Prostate gland (tissue), 2 donors: Measurements from ENCODE around the gene ACER3.

Experiments used
- CTCF ChIP-seq, 4 experiments: fragments of 200-600 bp in 2 of 4; fragments of 450-650 bp in 2 of 4; sonication (generic) in 2 of 4; IDR thresholded peaks; 1 replicate in 3 of 4; 2 replicates in 1 of 4; pipeline ENCODE4 v1.5.1; 2016 to 2019; ENCODE audit warnings: antibody characterized with exemption in 4 of 4, mild to moderate bottlenecking in 2 of 4, moderate library complexity in 2 of 4
- POLR2A ChIP-seq: fragments of 450-650 bp; IDR thresholded peaks from one replicate; pipeline ENCODE4 v1.6.1; 2016; ENCODE audit warnings: antibody characterized with exemption, mild to moderate bottlenecking
- POLR2AphosphoS5 ChIP-seq: sonication (generic); formaldehyde crosslinking; IDR thresholded peaks from one replicate; pipeline ENCODE4 v1.6.1; 2017; ENCODE audit warnings: antibody characterized with exemption

DNA sequence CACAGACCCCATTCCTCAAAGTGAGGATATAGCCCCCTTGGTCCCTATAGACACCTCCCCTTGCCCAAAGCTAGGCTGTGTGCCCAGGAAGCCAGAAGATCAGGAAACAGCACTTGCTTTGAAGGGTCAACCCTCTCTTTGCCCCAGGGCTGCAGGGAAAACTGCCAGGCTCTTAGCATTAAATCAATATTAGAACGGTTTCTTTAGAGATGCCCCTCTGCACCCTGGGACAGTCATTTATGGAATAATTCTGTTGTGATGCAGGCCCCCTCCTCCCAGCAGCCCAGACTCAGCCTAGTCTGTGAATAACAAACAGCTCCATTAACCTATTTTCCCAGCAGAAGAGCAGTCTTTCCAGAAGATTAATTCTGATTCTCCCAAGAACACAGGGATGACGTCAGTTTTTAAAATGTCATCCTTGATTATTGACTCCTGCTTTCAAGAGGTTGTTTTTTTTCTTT lies 194.4 kb downstream of the ACER3 start:
- no peak for TF ChIP-seq POLR2AphosphoS5
- TF ChIP-seq CTCF (IDR thresholded peaks at IDR 0.05) = no peak
- no peak for TF ChIP-seq POLR2A
